ENCODE results near the gene FAM53A. TPM values are rescaled to one million over a fixed set of nuclear protein-coding genes. Genes with fewer than 3 reads are reported as not detected.

Gene FAM53A
- 1.1 and 5.2 TPM in 2 replicates for total RNA-seq

GRCh38 chr4:1683736-1684505 is at the start of gene FAM53A:
FAM53A (minus strand) TSS chr4:1684313; CDS start chr4:1668741, 15,572 bp downstream.
- no peak for TF ChIP-seq CTCF (IDR thresholded peaks at IDR 0.05; ENCODE audit: insufficient read depth, low read length, poor library complexity, severe bottlenecking)
- no peaks in the 10 kb centered on the region for H3K27me3 ChIP-seq (ENCODE audit: control insufficient read depth, insufficient read depth, low read length)
- H3K4me3 ChIP-seq (ENCODE audit: low read depth, low read length) = peak within 1 kb of the TSS; percentile 58
- DNase-seq (ENCODE audit: low read depth) = no peak
- H3K36me3 ChIP-seq (ENCODE audit: control insufficient read depth, insufficient read depth, low read length) = no peaks in the 10 kb centered on the region

- Histone ChIP-seq H3K36me3 (ENCODE audit: control insufficient read depth, insufficient read depth, low read length) (peaks cover 15% of the 10 kb centered on the region), H3K27me3 (ENCODE audit: control insufficient read depth, insufficient read depth, low read length) (no peaks in the 10 kb centered on the region), H3K4me3 (ENCODE audit: low read depth, low read length) (no peak overlapping the region)
- no peak for DNase-seq (ENCODE audit: low read depth)
- no peak for TF ChIP-seq CTCF (IDR thresholded peaks at IDR 0.05; ENCODE audit: insufficient read depth, low read length, poor library complexity, severe bottlenecking)
These were observed 48.8 kb upstream of the FAM53A start for GRCh38 chr4:1732911-1733310.

- no peak for TF ChIP-seq CTCF (IDR thresholded peaks at IDR 0.05; ENCODE audit: insufficient read depth, low read length, poor library complexity, severe bottlenecking)
- DNase-seq (ENCODE audit: low read depth) = peak; percentile 89
- Histone ChIP-seq H3K4me3 (ENCODE audit: low read depth, low read length) (no peak overlapping the region), H3K36me3 (ENCODE audit: control insufficient read depth, insufficient read depth, low read length) (peaks cover 5% of the 10 kb centered on the region), H3K27me3 (ENCODE audit: control insufficient read depth, insufficient read depth, low read length) (no peaks in the 10 kb centered on the region)
These were observed 47.1 kb upstream of the FAM53A start for GRCh38 chr4:1731180-1731579.

GRCh38 chr4:1730532-1731135 is 46.5 kb upstream of the FAM53A start:
- no peaks in the 10 kb centered on the region for H3K27me3 ChIP-seq (ENCODE audit: control insufficient read depth, insufficient read depth, low read length)
- H3K4me3 ChIP-seq (ENCODE audit: low read depth, low read length) = no peak overlapping the region
- peaks cover 4% of the 10 kb centered on the region for H3K36me3 ChIP-seq (ENCODE audit: control insufficient read depth, insufficient read depth, low read length)
- no peak for DNase-seq (ENCODE audit: low read depth)
- TF ChIP-seq CTCF (IDR thresholded peaks at IDR 0.05; ENCODE audit: insufficient read depth, low read length, poor library complexity, severe bottlenecking) = no peak

GRCh38 chr4:1728061-1728980 is 44.2 kb upstream of the FAM53A start:
- H3K4me3 ChIP-seq (ENCODE audit: low read depth, low read length) = no peak overlapping the region
- H3K36me3 ChIP-seq (ENCODE audit: control insufficient read depth, insufficient read depth, low read length) = peaks cover 2% of the 10 kb centered on the region
- DNase-seq (ENCODE audit: low read depth) = no peak
- no peaks in the 10 kb centered on the region for H3K27me3 ChIP-seq (ENCODE audit: control insufficient read depth, insufficient read depth, low read length)
- TF ChIP-seq CTCF (IDR thresholded peaks at IDR 0.05; ENCODE audit: insufficient read depth, low read length, poor library complexity, severe bottlenecking) = peak; percentile 32

Measured in kidney epithelial cell (primary cell).